GM18907 (cell line): ENCODE data around the gene MRPL23.

Source experiments
- ATAC-seq: cut with Tn5 transposase; IDR thresholded peaks from one replicate; pipeline ENCODE4 v1.9.1; 2021; ENCODE audit warnings: mild to moderate bottlenecking, moderate library complexity; ENCODE audit not compliant: unreplicated experiment

Gene MRPL23

GRCh38 chr11:1952806-1953482, 5.8 kb downstream of the MRPL23 start:
- no peak for ATAC-seq

DNA sequence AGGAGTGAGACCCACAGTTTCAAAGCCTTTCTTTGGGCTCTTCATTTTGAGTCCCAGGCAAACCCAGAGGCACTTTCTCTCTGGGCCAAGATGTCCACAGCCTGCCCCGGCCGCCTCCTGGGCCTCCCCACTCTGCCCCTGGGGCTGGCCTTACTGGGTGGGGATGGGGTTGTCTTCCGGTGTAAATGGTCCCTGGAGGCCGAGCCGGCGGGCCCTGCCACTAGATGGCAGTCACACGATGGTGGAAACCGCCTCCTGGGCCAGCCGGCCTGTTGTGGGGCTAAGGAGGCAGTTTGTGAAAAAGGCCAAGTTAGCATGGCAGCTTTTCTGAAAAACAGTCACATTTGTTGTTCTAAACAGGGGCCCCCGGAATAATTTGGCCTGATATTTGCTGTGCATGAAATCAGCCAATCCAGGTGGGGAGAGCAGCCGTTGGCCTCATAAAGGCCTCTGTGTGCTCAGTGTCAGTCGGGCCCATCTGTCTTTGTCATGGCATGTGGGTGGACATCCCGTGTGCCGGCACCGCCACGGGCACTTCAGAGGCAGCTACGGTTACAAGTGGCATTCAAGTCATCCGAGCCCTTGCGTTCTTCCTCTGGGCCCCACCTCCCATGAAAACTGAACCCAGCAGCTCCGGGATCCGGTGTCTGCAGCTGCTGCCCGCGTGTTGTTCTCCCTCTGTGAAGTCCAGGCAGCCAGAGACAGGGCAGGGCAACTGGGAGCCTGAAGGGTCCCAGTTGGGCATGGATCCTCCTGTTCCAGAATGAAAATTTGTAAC, 6.5 kb downstream of the MRPL23 start:
- no peak for ATAC-seq

DNA sequence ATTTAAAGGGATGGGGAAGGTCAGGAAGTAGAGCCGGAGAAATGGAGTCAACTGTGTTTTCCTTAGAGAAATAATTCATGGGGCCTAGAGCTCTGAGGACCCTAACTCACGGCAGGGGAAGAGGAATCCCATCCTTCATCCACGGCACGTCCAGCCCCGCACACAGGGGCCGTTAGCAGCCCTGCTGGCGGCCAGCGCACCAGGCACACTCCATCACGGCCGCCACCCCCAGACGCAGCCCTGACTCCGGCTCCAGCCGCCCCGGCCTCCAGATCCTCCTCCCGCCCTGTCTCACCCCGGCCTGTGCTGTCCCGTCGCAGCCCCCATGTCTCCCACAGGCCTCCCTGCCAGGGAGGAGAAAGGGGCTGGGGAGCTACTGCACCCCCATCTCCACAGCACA, 11.2 kb downstream of the MRPL23 start:
- no peak for ATAC-seq

DNA sequence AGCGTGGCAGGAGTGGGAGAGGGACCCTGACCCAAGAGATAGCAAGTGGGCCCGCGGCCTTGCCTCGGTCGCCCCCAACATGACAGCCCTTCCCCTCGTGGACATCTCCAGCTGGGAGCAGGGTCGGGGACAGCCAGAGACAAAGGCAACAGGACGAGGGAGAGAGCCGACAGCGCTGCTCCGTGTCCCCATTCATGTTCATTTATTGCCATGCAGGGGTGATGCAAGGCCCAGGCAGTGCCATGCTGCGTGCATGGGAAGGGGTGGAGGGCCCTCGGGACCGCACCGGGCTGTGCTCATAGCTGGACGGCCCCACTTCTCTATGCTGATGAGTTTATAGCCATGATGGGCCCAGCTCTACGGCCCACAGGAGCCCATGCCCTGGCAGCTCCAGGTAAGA, 12.7 kb downstream of the MRPL23 start:
- ATAC-seq, result no peak

GRCh38 chr11:1963864-1964263, 16.7 kb downstream of the MRPL23 start:
- ATAC-seq, result no peak

GRCh38 chr11:1964348-1964747, 17.2 kb downstream of the MRPL23 start:
- no peak for ATAC-seq

GRCh38 chr11:1964955-1965354, 17.8 kb downstream of the MRPL23 start:
- no peak for ATAC-seq

- ATAC-seq, result no peak
Measured at GRCh38 chr11:1966531-1966930, 19.4 kb downstream of the MRPL23 start.

DNA sequence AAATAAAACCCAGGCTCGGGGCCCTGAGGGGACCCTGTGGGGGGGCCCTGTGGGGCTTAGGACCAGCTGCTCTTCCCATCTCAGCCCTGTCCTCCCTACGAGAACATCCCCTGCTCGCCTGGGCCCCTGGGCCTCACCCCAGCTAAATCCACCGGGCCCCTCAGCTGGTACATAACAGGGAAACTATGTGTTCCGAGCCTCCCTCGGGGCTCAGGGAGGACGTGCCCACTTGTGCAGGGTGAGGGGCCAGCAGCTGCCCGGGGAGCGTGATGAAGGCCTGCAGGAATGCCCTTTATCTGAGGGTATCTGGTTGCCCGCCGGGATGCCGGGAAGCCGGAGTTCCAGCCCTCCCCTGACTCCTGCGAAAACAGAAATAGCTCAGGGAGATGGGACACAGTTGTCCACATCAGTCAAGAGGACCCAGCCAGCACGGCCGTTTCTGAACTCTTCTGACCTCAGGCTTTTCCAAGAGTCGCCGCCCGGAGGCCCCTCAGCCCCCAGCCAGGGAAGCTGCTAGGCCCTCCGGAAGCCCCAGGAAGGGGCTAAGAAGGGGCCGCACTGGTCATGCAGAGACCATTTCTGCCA, 20.6 kb downstream of the MRPL23 start:
- no peak for ATAC-seq

DNA sequence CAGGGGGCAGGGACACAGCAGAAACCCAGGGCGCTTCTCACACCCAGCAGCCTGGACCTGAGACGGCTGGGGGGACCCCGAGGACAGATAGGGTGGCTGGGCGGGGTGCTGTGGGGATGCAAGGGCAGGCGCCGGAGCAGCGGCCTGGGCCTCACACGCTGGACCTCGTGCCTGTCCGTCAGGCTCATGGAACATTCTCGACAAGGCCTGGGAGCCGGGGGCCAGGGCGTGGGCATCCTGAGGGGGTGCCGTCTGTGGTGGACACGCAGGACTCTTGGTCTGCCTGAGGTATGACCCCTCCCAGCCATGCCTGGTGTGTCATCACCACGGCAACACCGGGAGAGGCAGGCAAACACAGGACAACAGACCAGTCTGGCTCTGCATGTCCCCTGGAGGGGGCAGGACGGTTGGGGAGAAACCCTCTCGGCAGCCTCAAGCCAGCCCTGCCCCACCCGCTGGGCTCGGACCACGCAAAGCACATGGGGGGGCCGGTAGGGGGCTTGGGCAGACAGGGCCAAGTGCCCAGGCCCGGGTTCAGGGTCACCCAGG, 21.4 kb downstream of the MRPL23 start:
- no peak for ATAC-seq

- no peak for ATAC-seq
Measured at GRCh38 chr11:1969035-1969434, 21.9 kb downstream of the MRPL23 start.

DNA sequence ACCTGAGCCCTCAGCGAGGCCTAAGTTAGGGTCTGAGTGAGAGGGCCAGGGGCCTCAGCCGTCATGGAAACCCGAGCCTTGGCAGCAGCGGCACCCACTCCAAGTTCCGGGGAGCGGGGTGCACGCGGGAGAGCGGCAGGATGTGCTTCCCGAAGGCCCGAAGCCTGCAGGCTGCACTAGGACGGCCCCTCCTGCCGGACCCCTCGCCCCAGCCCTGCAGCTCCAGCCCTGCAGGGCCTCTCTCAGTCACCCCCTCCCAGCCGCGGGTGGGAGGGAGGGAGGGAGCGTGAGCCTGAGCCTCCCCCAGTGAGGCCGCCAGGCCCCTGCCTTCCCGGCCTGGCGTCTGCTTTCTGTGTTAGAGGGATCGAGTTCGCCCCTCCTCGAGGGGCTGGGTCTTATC, 22.6 kb downstream of the MRPL23 start:
- no peak for ATAC-seq

- no peak for ATAC-seq
Measured at GRCh38 chr11:1970956-1971355, 23.8 kb downstream of the MRPL23 start.

GRCh38 chr11:1975185-1975584, 28.1 kb downstream of the MRPL23 start:
- no peak for ATAC-seq

GRCh38 chr11:1978720-1979473, 31.8 kb downstream of the MRPL23 start:
- ATAC-seq, result no peak

GRCh38 chr11:1979607-1980006, 32.5 kb downstream of the MRPL23 start:
- ATAC-seq, result no peak

DNA sequence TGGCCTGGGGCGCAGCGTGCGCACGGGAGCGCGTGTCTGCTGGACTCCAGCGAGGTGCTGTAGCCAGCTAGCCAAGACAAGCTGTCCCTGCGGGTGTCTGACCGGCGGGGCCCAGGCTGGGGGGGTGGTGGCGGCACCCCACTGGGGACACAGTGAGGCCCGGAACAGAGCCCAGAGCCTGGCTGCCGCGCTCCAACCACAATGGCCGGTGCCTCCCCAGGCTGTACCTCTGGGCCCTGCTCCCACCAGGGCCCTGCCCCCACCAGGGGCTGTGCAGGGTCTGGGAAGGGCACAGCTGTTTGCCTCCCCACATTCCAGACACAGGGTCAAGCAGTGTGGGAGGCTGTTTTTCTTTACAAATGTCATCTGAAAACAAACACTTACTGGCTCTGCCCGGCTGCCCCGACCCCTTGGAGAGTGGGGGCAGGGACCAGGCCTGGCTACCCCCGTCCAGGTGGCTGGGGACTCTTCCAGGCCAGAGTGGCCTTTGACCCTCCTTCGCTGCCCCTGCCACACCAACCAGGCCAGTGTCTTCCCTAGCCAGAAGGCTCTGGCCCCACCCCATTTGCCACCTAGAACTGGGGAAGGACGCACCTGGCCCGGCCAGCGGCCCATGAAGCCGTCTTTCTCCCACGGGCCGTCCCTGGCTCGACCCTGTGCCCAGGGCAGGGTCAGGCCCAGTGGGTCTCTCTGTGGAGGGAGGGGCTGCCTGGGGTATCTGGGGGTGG, 35.9 kb downstream of the MRPL23 start:
- no peak for ATAC-seq

DNA sequence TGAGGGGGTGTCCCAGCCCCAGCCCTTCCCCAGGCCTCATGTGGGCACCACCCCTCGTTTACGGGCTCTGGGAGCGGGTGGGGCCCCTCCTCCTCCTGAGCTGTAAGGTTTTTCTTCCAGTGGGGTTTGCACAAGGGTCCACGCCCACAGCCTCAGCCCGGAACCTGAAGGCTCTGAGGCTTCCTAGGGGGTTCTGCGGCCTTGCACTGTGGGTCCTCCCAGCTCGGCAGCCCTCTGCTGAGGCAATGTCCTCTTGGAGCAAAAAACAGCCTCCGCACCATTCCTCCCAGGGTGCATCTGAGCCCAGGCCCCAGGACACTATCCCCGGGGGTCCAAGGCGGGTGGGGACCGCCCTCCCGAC, 36.4 kb downstream of the MRPL23 start:
- no peak for ATAC-seq

DNA sequence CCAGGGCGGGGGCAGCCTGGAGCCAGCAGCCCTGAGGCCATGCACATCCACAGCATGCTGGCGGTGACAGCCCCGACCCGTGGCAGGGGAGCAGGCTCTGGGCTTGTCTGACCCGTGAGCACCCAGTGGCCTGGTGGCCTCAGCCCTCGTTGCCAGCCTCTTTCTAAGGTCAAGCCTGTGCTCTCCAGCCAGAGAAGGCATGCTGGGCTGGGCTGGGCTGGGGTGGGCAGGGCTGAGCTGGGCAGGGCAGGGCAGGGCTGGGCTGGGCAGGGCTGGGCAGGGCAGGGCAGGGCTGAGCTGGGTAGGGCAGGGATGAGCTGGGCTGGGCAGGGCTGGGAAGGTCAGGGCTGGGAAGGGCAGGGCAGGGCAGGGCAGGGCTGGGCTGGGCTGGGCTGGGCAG, 39.9 kb downstream of the MRPL23 start:
- ATAC-seq, result no peak

DNA sequence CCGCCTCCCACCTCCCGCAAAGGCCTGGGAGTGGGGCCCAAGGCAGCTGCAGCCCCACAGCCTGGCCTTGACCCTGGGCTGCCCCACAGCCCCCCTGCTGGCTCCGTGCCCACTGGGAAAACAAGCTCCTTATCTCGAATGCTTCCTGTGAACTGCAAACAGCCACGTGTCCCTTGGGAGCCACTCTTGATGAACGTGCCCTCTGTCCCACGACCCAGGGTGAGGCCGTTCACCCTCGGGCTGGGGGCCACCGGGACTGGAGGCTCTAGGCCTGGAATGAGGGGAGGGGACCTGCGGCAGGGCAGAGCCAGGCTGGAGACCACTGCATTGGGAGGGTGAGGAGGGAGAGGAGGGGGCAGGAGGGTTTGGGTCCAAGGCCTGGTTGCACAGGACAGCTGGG, 41.0 kb downstream of the MRPL23 start:
- ATAC-seq, result no peak
